ENCODE data around the gene CD274. TPM values are rescaled to one million over a fixed set of nuclear protein-coding genes. Genes with fewer than 3 reads are reported as not detected.

The CD274 gene
- total RNA-seq, 2 donors from 2014 or later: 2.2 to 7.3 TPM

DNA sequence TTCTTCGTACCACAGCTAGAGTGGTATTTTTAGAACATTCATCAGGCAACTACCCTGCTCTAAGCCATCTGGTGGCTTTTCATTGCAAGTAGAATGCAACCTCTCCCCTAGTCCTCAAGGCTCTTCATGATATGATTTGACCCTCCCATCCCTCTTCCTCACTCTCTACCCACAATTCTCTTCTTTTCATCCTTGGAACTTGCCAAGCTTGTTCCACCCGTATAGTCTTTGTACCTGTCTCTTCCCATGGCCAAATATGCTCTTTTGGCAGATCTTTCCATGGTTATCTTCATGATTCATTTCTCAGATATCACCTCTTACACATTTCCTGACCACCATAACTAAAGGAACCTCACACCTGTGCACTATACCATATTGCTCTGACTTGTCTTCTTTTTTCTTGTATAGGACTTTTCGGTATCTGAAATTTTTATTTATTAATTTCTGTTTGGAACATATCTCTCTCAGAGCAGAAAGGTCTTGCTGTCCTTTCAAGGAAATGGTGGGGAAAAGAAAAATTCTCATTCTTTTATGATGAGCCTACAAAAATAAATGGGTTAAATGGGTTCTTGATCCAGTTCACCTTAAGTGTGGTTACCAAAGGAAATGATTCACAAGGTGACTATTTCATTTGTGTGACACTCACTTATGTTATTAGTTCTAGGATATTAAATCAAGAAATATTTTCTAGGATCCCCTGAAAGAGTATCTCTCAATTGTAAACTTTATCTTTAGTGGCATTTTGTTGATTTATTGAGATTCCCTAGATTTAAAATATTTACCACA is 3.7 kb upstream of the CD274 start:
- Histone ChIP-seq H3K9me3 (no peaks in the 10 kb centered on the region), H3K4me1 (ENCODE audit: control insufficient read depth in 1 of 2, low read depth in 2 of 2) (peaks cover 0 to 18% of the 10 kb centered on the region in 2 donors), H3K27me3 (replicated peaks; ENCODE audit: insufficient read depth) (no peaks in the 10 kb centered on the region), H3K4me3 (no peak overlapping the region), H3K27ac (no peak overlapping the region), H3K36me3 (no peaks in the 10 kb centered on the region)
- ATAC-seq (ENCODE audit: insufficient number of reproducible peaks, low FRiP score, low read depth) (no peak), DNase-seq (ENCODE audit: low spot score) (no peak)
- TF ChIP-seq, protein P1, sequence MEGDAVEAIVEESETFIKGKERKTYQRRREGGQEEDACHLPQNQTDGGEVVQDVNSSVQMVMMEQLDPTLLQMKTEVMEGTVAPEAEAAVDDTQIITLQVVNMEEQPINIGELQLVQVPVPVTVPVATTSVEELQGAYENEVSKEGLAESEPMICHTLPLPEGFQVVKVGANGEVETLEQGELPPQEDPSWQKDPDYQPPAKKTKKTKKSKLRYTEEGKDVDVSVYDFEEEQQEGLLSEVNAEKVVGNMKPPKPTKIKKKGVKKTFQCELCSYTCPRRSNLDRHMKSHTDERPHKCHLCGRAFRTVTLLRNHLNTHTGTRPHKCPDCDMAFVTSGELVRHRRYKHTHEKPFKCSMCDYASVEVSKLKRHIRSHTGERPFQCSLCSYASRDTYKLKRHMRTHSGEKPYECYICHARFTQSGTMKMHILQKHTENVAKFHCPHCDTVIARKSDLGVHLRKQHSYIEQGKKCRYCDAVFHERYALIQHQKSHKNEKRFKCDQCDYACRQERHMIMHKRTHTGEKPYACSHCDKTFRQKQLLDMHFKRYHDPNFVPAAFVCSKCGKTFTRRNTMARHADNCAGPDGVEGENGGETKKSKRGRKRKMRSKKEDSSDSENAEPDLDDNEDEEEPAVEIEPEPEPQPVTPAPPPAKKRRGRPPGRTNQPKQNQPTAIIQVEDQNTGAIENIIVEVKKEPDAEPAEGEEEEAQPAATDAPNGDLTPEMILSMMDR (IDR thresholded peaks at IDR 0.05): no peak

DNA sequence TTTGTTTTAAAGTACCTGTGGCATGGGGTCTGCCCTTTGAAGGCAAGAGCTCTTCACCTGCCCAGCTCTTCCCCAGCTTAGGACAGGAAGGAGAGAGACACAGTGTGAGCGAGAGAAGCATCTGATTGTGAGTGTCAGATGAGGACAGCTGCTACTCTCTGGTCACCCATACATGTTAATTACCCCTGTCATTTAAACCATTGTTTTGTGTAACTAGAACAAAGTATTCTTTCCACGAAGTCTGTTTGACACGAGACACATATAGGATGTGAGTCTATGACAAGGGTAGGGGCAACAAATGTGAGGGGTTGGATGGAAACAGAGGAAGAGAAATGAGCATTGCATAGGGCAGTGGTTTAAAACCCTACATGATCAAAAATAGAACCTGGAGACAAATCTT is 3.0 kb upstream of the CD274 start:
- no peak for ATAC-seq (ENCODE audit: insufficient number of reproducible peaks, low FRiP score, low read depth)
- no peak for DNase-seq (ENCODE audit: low spot score)
- Histone ChIP-seq H3K9me3 (no peaks in the 10 kb centered on the region), H3K4me3 (no peak overlapping the region), H3K27me3 (replicated peaks; ENCODE audit: insufficient read depth) (no peaks in the 10 kb centered on the region), H3K4me1 (ENCODE audit: control insufficient read depth in 1 of 2, low read depth in 2 of 2) (peaks cover 0 to 25% of the 10 kb centered on the region in 2 donors), H3K27ac (no peak overlapping the region), H3K36me3 (no peaks in the 10 kb centered on the region)
- TF ChIP-seq, protein P1 (IDR thresholded peaks at IDR 0.05): no peak

DNA sequence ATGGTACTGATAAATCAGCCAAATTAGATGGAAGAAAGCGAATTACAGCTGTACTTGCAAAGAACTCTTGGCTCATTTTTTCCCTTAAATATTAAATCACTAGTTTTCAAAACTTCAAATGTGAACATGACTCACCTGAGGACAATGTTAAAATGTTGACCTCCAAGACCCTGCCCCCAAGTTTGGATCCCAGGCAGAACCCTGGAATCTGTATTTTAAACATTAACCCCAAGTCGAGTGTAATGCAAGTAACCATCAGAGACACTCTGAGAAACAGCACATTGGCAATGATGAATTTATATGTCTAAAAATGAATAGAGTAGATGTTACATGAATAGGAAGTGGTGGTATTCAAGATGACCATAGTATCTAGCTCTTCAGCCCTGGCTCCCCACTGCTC is 2.3 kb upstream of the CD274 start:
- H3K27ac ChIP-seq: no peak overlapping the region
- TF ChIP-seq, protein P1 (IDR thresholded peaks at IDR 0.05): no peak
- no peak for DNase-seq (ENCODE audit: low spot score)
- no peaks in the 10 kb centered on the region for H3K27me3 ChIP-seq (replicated peaks; ENCODE audit: insufficient read depth)
- no peak for ATAC-seq (ENCODE audit: insufficient number of reproducible peaks, low FRiP score, low read depth)
- H3K4me3 ChIP-seq: no peak overlapping the region
- H3K4me1 ChIP-seq (ENCODE audit: control insufficient read depth in 1 of 2, low read depth in 2 of 2): peaks cover 0 to 30% of the 10 kb centered on the region in 2 donors
- H3K9me3 ChIP-seq: no peaks in the 10 kb centered on the region
- H3K36me3 ChIP-seq: no peaks in the 10 kb centered on the region

DNA sequence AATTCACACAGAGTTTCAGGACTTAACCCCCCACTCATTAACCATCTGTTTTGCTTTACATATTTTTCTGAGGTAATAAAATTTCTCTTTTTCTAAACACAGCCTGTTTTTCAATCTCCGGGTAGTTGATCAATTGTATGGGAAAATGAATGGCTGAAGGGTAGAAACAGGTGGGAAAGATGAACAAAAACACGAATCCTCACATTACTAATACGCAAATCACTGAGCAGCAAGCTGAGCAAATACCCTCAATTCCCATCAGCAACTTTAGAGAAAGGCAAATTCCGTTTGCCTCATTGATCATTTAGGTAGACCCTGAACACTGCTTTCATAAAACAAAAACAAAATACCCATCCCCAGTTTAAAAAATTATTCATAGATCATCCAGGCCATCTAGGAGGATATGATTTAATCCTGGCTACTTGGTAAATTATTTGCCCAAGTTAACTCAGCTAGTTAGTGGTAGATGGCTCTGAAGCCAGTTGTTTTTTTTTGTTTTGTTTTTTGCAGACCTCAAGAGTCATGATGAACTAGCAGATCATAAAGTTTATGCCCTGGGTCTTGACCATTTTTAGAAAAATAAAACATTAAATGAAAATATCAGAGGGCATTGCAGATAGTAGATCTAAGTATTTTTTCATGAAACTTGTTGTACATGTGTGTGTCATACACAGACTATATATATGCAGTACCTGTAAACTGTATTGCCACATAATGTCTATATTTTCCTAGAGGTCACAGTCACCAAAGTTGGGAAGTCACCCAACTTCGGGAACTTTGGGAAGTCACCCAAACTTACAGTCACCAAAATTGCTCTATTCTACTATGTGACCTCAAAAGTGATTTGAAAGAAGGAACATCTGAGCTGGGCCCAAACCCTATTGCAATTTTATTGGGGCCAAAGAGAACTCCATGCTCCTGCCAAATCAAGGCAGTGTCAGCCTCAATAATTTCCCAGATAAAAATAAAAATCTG is 1.6 kb upstream of the CD274 start:
- Histone ChIP-seq H3K27me3 (replicated peaks; ENCODE audit: insufficient read depth) (no peaks in the 10 kb centered on the region), H3K4me1 (ENCODE audit: control insufficient read depth in 1 of 2, low read depth in 2 of 2) (peaks cover 7 to 37% of the 10 kb centered on the region in 2 donors), H3K36me3 (no peaks in the 10 kb centered on the region), H3K27ac (peak overlapping the region; percentile 66 to 75), H3K4me3 (peak overlapping the region; percentile 76), H3K9me3 (no peaks in the 10 kb centered on the region)
- DNase-seq (ENCODE audit: low spot score): no peak
- TF ChIP-seq, protein P1 (IDR thresholded peaks at IDR 0.05): no peak
- no peak for ATAC-seq (ENCODE audit: insufficient number of reproducible peaks, low FRiP score, low read depth)

Data from thoracic aorta (tissue), 2 donors.